Esophagus squamous epithelium (tissue), 5 donors: ENCODE data around the gene NTMT2. TPM values are rescaled to one million over a fixed set of nuclear protein-coding genes. Genes with fewer than 3 reads are reported as not detected.

ENCODE experiments used
- DNase-seq: peaks from one replicate; lab custom pipeline; 2025; lab: John Stamatoyannopoulos, UW
- H3K27ac ChIP-seq, 4 donors: fragments of 200-600 bp; sonication (generic); one replicate each; pipeline ENCODE4 v1.5.1; 2016 to 2019; ENCODE audit warnings: mild to moderate bottlenecking in 1 of 4
- H3K27me3 ChIP-seq, 4 donors: fragments of 200-600 bp; sonication (generic); 1 replicate in 3 of 4; 2 replicates in 1 of 4; pipeline versions ENCODE4 v1.5.1 to v1.6.0; 2017 to 2021; ENCODE audit warnings: antibody characterized with exemption in 1 of 4
- H3K36me3 ChIP-seq, 3 donors: fragments of 200-600 bp; sonication (generic); one replicate each; pipeline ENCODE4 v1.5.1; 2016 to 2019
- H3K4me1 ChIP-seq, 3 donors: fragments of 200-600 bp; sonication (generic); one replicate each; pipeline ENCODE4 v1.5.1; 2017 to 2019
- H3K4me3 ChIP-seq, 4 donors: fragments of 200-600 bp; sonication (generic); 1 replicate in 3 of 4; 2 replicates in 1 of 4; pipeline ENCODE4 v1.5.1; 2016 to 2019; ENCODE audit warnings: mild to moderate bottlenecking in 2 of 4, moderate library complexity in 1 of 4
- H3K9me3 ChIP-seq, 3 donors: fragments of 200-600 bp; sonication (generic); one replicate each; pipeline ENCODE4 v1.5.1; 2016 to 2019
- CTCF ChIP-seq, 6 experiments: fragments of 450-650 bp in 4 of 6; fragments of 200-600 bp in 2 of 6; sonication (generic) in 2 of 6; IDR thresholded peaks; one replicate each; pipeline ENCODE4 v1.5.1; 2016 to 2019; ENCODE audit warnings: antibody characterized with exemption in 6 of 6, mild to moderate bottlenecking in 4 of 6, moderate library complexity in 4 of 6
- POLR2A ChIP-seq, 4 donors: fragments of 450-650 bp; IDR thresholded peaks; one replicate each; pipeline ENCODE4 v1.6.1; 2017; ENCODE audit warnings: antibody characterized with exemption in 4 of 4, mild to moderate bottlenecking in 4 of 4, moderate library complexity in 3 of 4
- WGBS, 2 donors: methylation state at CpG; one replicate each; pipeline ENCODE4 v1.1.5; 2018; 5-methylcytosine and 5-hydroxymethylcytosine counted together
- intact Hi-C: fragments of 100-400 bp; cut with DNase I; formaldehyde crosslinking; loops from one replicate; pipeline ENCODE4 v1.15.0; 2022
- total RNA-seq, 4 donors: library from RNA; depleted of rRNA; stranded (reverse); fragments of >200 nt; gene quantifications; one replicate each; pipeline ENCODE4 v1.1.0, GENCODE V29; 2016
- donor health status: DM: yes; HTN: yes; CAD: no.

Gene NTMT2
- total RNA-seq, 4 donors from 2014 or later: not detected

- no peak for DNase-seq
- H3K4me1 ChIP-seq: no peaks in the 10 kb centered on the region
- H3K4me3 ChIP-seq: no peak overlapping the region
- H3K27me3 ChIP-seq: no peaks in the 10 kb centered on the region
- no peaks in the 10 kb centered on the region for H3K36me3 ChIP-seq
- no peak overlapping the region for H3K27ac ChIP-seq
- TF ChIP-seq POLR2A (IDR thresholded peaks at IDR 0.05) (no peak), CTCF (IDR thresholded peaks at IDR 0.05) (no peak)
- 46 to 52% methylated on average over 1 of the region's 1 CpG for WGBS, 2 donors
- peaks cover 0 to 7% (median 0%) of the 10 kb centered on the region in 3 donors for H3K9me3 ChIP-seq
- intact Hi-C loops: no loop called here
Measured at GRCh38 chr1:170175484-170175883, 29.7 kb downstream of the NTMT2 start.

- Histone ChIP-seq H3K4me3 (no peak overlapping the region), H3K27me3 (no peaks in the 10 kb centered on the region), H3K27ac (no peak overlapping the region), H3K4me1 (no peaks in the 10 kb centered on the region), H3K36me3 (no peaks in the 10 kb centered on the region), H3K9me3 (no peaks in the 10 kb centered on the region)
- 62 to 68% methylated on average over 3 of the region's 3 CpGs for WGBS, 2 donors
- DNase-seq: no peak
- intact Hi-C loops: no loop called here
- no peak for TF ChIP-seq POLR2A (IDR thresholded peaks at IDR 0.05)
- no peak for TF ChIP-seq CTCF (IDR thresholded peaks at IDR 0.05)
Measured at GRCh38 chr1:170176772-170177171, 31.0 kb downstream of the NTMT2 start.

- H3K4me1 ChIP-seq: no peaks in the 10 kb centered on the region
- no peaks in the 10 kb centered on the region for H3K9me3 ChIP-seq
- no peaks in the 10 kb centered on the region for H3K36me3 ChIP-seq
- TF ChIP-seq CTCF (IDR thresholded peaks at IDR 0.05): no peak
- TF ChIP-seq POLR2A (IDR thresholded peaks at IDR 0.05): no peak
- H3K27ac ChIP-seq: no peak overlapping the region
- H3K27me3 ChIP-seq: no peaks in the 10 kb centered on the region
- no peak overlapping the region for H3K4me3 ChIP-seq
- intact Hi-C loops: no loop called here
- DNase-seq: no peak
- WGBS, 2 donors: 55 to 78% methylated on average over 2 of the region's 2 CpGs
Measured at GRCh38 chr1:170182442-170182841, 36.7 kb downstream of the NTMT2 start.

- TF ChIP-seq CTCF (IDR thresholded peaks at IDR 0.05): no peak
- no peak for TF ChIP-seq POLR2A (IDR thresholded peaks at IDR 0.05)
- intact Hi-C loops: no loop called here
Measured at GRCh38 chr1:170192546-170192945, 46.8 kb downstream of the NTMT2 start.

GRCh38 chr1:170194451-170194850, 48.7 kb downstream of the NTMT2 start:
- intact Hi-C loops: no loop called here
- 43 to 79% methylated on average over 1 of the region's 1 CpG for WGBS, 2 donors
- no peak for TF ChIP-seq CTCF (IDR thresholded peaks at IDR 0.05)
- TF ChIP-seq POLR2A (IDR thresholded peaks at IDR 0.05): no peak
- H3K4me3 ChIP-seq: no peak overlapping the region
- H3K36me3 ChIP-seq: no peaks in the 10 kb centered on the region
- no peak for DNase-seq
- no peaks in the 10 kb centered on the region for H3K27me3 ChIP-seq
- H3K9me3 ChIP-seq: no peaks in the 10 kb centered on the region
- H3K27ac ChIP-seq: no peak overlapping the region
- no peaks in the 10 kb centered on the region for H3K4me1 ChIP-seq

More at GRCh38 chr1:170192546-170192945, 46.8 kb downstream of the NTMT2 start:
- no peak for DNase-seq
- no peaks in the 10 kb centered on the region for H3K27me3 ChIP-seq
- H3K9me3 ChIP-seq: no peaks in the 10 kb centered on the region
- no peaks in the 10 kb centered on the region for H3K36me3 ChIP-seq
- H3K4me1 ChIP-seq: no peaks in the 10 kb centered on the region
- H3K27ac ChIP-seq: no peak overlapping the region
- H3K4me3 ChIP-seq: no peak overlapping the region
